Measurements from ENCODE around the gene ANKRD65.
"Not testable (repeated sequence)": the region's sequence is repeated elsewhere in the genome, so short reads cannot be mapped to it uniquely, and the experiment has no call there.

ANKRD65 gene

GRCh38 chr1:1393428-1393827, 27.6 kb downstream of the ANKRD65 start:
- no peak for DNase-seq (ENCODE audit: low read depth)

GRCh38 chr1:1393014-1393413, 28.1 kb downstream of the ANKRD65 start:
- DNase-seq (ENCODE audit: low read depth), result no peak

- DNase-seq (ENCODE audit: low read depth), result no peak
Observed at GRCh38 chr1:1391225-1391624, 29.9 kb downstream of the ANKRD65 start.

DNA sequence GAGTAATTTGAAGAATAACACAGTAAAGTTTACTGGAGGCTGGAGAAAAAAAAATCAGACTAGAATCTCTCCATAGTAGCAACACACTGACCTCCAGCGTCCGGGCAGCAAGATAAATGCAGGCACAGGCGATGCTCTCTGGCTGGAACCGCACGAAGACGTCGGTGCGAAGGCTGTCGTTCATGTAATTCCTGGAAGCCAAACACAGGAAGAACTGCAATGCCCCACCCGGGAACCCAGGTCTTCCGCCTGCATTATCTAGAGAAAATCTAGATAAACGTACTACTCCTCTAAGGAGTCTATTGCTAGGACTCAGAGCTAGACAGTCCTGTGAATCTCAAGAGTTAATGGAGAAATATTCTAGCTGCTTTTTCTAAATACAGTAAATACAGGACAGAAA, 30.4 kb downstream of the ANKRD65 start:
- no peak for DNase-seq (ENCODE audit: low read depth)

- DNase-seq (ENCODE audit: low read depth), result no peak
Observed at GRCh38 chr1:1388078-1388472, 33.0 kb downstream of the ANKRD65 start.

GRCh38 chr1:1387098-1388077, 33.7 kb downstream of the ANKRD65 start:
- no peak for DNase-seq (ENCODE audit: low read depth)

- no peak for DNase-seq (ENCODE audit: low read depth)
Observed at GRCh38 chr1:1385931-1386330, 35.1 kb downstream of the ANKRD65 start.

DNA sequence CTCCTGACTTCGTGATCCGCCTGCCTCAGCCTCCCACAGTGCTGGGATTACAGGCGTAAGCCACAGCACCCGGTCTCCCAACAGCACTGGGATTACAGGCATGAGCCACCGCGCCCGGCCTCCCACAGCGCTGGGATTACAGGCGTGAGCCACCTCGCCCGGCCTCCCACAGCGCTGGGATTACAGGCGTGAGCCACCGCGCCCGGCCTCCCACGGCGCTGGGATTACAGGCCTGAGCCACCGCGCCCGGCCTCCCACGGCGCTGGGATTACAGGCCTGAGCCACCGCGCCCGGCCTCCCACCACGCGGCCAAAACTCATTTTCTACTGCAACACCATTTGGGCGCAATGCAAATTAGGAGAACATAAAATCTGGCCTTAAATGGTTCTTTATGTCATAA, 35.7 kb downstream of the ANKRD65 start:
- not testable (repeated sequence) for DNase-seq (ENCODE audit: low read depth)

GRCh38 chr1:1381294-1381693, 39.8 kb downstream of the ANKRD65 start:
- DNase-seq (ENCODE audit: low read depth), result no peak

- DNase-seq (ENCODE audit: low read depth), result no peak
Observed at GRCh38 chr1:1380860-1381259, 40.2 kb downstream of the ANKRD65 start.

- DNase-seq (ENCODE audit: low read depth), result no peak
Observed at GRCh38 chr1:1377540-1378205, 43.4 kb downstream of the ANKRD65 start.

DNA sequence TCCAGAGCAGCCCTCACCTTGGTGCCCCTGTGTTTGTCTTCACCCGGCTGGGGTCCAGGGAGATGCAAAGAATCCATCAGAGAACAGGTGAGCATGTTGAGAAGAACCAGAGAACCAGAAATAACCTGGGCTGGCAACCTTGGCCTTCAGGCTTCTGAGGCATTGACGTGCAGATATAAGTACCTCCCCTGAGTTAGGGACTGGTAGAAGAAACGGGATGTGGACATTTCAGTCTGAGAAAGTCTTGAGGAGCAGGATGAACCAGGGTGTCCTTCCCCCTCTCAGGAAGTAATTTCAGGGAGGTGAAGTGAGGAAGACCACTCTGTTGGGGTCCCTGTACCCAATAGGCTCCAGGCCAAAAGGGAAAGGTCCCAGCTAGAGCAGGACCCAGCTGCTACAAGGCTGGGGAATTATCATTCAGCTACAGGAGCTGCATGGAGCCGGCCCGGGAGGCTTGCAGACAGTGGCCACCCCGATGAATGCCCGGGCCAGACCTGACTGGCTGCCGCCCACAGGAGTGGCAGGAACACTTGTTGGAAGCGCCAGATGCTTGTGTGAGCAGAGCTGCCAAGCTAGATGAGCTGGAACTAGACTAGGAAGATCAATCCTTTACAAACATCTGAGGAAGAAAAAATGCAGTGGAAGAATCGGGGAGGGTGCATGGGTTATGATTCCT, 44.4 kb downstream of the ANKRD65 start:
- no peak for DNase-seq (ENCODE audit: low read depth)

DNA sequence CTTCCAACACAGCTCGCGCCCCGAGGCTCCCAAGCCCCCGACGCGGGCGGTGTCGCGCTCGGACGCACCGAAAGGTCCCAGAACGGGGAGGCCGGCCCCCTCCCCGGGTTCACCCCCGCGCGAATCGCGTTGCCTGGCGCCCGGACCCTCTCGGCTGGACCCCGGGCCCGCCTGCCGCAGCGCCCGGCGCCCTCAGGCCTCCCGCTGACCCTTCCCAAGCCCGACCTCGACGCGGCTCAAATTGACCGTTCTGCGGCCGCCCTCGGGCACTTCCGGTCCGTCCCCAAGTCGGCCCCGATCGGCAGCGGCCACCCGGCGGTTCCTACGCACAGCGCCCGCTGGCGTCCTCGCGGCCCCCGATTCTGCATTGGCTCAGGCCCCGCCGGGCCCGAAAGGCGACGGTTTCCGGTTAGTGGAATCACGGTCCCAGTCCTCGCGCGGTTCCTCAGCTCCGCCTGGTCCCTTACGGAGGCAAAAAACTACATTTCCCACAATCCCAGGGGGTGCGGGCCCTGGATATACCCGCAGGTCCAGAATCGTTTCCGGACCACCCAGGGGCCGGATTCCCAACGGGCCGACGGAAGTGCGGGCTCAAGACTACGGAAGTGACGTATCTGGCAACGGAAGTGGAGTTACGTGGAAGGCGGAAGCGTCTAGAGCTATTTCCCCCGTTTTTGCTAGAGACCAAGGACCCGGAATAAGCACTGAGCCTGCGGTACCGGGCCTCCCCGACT, 46.0 kb downstream of the ANKRD65 start, which contains the start of gene AURKAIP1:
Gene AURKAIP1 (minus strand): TSS at position 279 of the 734 bp plus-strand sequence. CDS start 451 bp downstream, outside the sequence.
- peak; percentile 100 for DNase-seq (ENCODE audit: low read depth)

DNA sequence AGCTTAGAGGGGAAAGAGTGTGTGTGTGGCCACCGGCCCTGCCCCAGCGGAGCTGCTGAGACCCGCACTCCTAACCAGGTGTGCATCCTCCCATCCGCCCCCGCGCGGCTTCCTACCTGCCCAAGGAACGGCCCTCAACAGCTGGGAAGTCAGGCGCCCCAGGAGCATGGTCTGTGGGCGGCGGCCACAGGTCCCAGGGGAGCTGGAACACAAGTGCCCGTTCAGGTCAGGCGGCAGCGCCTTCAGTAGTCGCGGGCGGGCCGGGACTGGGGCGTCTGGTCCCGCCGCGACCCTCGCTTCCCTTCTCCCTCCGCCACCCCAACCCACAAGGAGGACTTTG, 46.5 kb downstream of the ANKRD65 start:
- no peak for DNase-seq (ENCODE audit: low read depth)

GRCh38 chr1:1373815-1374588, 47.1 kb downstream of the ANKRD65 start:
- peak; percentile 17 for DNase-seq (ENCODE audit: low read depth)

DNA sequence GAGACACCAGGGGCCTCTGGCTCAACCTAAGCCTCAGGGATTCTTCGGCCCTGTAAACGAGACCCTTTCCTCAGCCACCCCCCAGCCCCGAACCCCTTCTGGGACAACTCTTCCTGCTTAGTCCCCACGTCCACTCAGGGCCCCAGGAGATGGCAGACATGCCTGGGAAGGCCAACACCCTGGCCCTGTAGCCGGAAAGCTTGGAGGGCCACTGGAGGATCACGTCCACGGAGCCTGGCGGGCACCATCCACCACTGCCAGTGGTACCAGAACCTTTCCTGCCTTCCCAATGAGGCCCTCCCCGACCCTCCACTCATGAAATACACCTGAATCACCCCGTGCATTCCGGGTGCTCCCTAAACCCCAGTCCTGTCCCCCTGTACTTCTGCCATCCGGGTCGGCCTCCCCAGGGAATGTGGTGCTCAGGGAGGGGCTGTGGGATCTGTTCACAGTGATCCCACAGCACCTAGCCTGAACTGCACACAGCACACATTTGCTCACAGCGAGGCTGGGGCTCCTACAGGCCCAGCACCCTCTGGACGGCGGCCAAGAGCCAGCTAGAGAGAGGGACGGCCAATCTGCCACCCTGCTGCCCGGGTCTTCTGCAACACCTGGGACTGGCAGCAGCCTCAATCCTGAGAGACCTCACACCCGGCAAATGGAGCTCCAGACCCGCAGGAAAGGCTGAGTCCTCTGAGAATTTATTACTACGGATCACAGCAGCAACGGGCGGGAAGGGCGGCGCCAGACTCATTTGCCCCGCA, 47.8 kb downstream of the ANKRD65 start:
- no peak for DNase-seq (ENCODE audit: low read depth)

DNA sequence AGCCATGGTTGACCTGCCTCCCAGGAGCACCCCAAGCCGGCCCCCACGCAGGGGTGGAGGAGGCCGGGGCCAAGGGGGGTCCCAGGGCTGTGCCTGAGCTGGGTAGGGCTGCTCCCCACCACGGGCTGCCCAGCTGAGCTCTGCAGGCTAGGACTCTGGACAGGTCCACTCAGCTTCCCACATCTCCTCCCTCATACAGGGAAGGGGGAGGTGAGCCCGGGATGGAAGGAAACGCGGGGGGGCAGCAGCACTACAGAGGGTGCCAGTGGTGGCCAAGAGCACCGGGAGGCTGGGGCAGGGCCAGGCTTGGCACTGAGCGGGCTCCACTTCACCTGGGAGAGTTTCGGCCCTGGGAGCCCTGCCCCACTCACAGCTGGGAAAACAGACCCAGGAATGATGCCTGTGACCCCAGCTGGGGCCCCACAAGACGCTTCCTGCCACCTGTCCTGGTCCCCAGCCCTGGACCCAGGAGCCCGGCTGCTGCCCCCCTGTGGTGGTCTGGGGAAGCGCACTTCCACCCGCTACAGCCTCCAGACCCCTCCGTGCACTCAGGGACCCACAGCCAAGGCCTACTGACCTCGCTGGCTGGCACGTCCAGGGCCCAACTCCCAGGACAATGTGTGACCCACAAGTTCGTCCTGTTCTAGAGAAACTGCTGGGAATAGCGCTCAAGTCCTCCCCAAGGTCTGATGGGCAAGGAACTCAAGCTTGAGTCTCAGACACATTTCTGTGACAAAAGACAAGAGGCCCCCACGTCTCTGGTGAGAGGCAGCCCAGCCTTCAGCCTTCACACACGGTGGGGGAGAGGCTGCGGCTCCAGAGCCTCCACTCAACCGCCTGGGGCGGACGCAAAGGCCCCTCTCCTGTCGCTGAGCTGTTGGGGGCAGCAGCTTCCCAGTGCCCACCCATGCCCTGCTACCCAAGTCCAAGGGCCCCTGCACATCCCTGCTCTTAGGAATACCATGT, 49.0 kb downstream of the ANKRD65 start:
- no peak for DNase-seq (ENCODE audit: low read depth)

GRCh38 chr1:1371364-1371745, 49.7 kb downstream of the ANKRD65 start:
- no peak for DNase-seq (ENCODE audit: low read depth)

GRCh38 chr1:1370771-1371300, 50.2 kb downstream of the ANKRD65 start:
- DNase-seq (ENCODE audit: low read depth), result no peak

All from iris pigment epithelial cell (primary cell).